ENCODE measurements around the gene RTL3.

RTL3 gene

DNA sequence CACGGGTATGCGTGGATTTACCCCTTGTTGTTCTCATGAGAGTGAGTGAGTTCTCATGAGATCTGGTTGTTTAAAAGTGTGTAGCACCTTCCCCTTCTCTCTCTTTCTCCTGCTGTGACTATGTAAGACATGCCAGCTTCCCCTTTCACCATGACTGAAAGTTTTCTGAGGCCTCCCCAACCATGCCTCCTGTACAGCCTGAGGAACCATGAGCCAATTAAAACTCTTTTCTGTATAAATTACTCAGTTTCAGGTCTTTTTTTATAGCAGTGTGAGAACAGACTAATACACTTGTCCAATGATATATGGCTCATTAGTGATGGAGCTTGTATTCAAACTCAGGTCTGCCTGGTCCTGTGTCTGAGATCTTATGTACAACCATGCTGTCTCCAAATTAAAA is 28.5 kb upstream of the RTL3 start:
- TF ChIP-seq TCF12 (IDR thresholded peaks at IDR 0.05; ENCODE audit: low read depth) (no peak), ZBTB7A (IDR thresholded peaks at IDR 0.05; ENCODE audit: low read depth) (no peak), EP300 (IDR thresholded peaks at IDR 0.05; ENCODE audit: borderline replicate concordance) (no peak), FOXM1 (IDR thresholded peaks at IDR 0.05; ENCODE audit: borderline replicate concordance, low read depth) (no peak), CREB1 (IDR thresholded peaks at IDR 0.05; ENCODE audit: low read depth) (no peak), EGR1 (IDR thresholded peaks at IDR 0.05) (no peak), TAF1 (IDR thresholded peaks at IDR 0.05; ENCODE audit: low read depth) (no peak), NFIC (IDR thresholded peaks at IDR 0.05) (no peak), YY1 (IDR thresholded peaks at IDR 0.05; ENCODE audit: low read depth) (no peak)
- TF ChIP-seq, protein P1, sequence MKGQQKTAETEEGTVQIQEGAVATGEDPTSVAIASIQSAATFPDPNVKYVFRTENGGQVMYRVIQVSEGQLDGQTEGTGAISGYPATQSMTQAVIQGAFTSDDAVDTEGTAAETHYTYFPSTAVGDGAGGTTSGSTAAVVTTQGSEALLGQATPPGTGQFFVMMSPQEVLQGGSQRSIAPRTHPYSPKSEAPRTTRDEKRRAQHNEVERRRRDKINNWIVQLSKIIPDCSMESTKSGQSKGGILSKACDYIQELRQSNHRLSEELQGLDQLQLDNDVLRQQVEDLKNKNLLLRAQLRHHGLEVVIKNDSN (IDR thresholded peaks at IDR 0.05): no peak
- TF ChIP-seq, protein P2, sequence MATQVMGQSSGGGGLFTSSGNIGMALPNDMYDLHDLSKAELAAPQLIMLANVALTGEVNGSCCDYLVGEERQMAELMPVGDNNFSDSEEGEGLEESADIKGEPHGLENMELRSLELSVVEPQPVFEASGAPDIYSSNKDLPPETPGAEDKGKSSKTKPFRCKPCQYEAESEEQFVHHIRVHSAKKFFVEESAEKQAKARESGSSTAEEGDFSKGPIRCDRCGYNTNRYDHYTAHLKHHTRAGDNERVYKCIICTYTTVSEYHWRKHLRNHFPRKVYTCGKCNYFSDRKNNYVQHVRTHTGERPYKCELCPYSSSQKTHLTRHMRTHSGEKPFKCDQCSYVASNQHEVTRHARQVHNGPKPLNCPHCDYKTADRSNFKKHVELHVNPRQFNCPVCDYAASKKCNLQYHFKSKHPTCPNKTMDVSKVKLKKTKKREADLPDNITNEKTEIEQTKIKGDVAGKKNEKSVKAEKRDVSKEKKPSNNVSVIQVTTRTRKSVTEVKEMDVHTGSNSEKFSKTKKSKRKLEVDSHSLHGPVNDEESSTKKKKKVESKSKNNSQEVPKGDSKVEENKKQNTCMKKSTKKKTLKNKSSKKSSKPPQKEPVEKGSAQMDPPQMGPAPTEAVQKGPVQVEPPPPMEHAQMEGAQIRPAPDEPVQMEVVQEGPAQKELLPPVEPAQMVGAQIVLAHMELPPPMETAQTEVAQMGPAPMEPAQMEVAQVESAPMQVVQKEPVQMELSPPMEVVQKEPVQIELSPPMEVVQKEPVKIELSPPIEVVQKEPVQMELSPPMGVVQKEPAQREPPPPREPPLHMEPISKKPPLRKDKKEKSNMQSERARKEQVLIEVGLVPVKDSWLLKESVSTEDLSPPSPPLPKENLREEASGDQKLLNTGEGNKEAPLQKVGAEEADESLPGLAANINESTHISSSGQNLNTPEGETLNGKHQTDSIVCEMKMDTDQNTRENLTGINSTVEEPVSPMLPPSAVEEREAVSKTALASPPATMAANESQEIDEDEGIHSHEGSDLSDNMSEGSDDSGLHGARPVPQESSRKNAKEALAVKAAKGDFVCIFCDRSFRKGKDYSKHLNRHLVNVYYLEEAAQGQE (IDR thresholded peaks at IDR 0.05; ENCODE audit: low read depth): no peak

DNA sequence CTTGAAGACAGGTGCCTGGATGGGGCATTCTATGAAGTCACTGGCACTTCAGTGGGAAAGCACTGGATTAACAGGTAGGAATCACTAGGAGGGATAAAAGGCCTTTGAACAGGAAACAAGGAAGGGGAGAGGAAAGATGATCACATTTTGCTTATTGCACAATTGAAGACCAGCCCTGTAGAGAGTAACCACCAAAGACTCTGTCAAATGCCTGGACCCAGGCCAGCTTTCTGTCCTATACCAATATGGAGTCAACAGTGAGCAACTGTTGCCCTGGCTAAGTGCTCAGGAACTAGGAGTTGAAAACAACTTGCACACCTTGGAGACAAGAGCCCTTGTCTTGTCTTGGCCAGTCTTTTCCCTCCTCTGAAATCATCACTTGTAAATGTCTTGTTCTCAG is 14.1 kb upstream of the RTL3 start:
- no peak for TF ChIP-seq EGR1 (IDR thresholded peaks at IDR 0.05)
- TF ChIP-seq EP300 (IDR thresholded peaks at IDR 0.05; ENCODE audit: borderline replicate concordance): no peak
- TF ChIP-seq, protein P3, sequence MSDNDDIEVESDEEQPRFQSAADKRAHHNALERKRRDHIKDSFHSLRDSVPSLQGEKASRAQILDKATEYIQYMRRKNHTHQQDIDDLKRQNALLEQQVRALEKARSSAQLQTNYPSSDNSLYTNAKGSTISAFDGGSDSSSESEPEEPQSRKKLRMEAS (IDR thresholded peaks at IDR 0.05): no peak
- no peak for TF ChIP-seq TCF12 (IDR thresholded peaks at IDR 0.05; ENCODE audit: low read depth)
- no peak for TF ChIP-seq TEAD4 (IDR thresholded peaks at IDR 0.05)
- TF ChIP-seq NFIC (IDR thresholded peaks at IDR 0.05): no peak

DNA sequence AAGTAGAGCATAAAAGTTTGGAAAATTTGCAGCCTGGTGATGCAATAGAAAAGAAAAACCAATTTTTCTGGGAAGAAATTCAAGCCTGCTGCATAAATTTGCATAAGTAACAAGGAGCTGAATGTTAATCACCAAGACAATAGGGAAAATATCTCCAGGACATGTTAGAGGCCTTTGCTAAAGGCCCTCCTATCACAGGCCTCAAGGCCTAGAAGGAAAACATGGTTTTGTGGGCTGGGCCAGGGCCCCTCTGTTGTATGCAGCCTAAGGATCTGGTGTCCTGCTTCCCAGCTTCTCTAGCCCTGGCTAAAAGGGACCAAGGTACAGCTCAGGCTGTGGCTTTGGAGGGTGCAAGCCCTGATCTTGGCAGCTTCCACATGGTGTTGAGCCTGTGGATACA is 6.2 kb upstream of the RTL3 start:
- TF ChIP-seq, protein P2 (IDR thresholded peaks at IDR 0.05; ENCODE audit: low read depth): no peak
- TF ChIP-seq YY1 (IDR thresholded peaks at IDR 0.05; ENCODE audit: low read depth): no peak
- TF ChIP-seq CEBPB (IDR thresholded peaks at IDR 0.05): no peak
- no peak for TF ChIP-seq TCF12 (IDR thresholded peaks at IDR 0.05; ENCODE audit: low read depth)
- TF ChIP-seq FOXM1 (IDR thresholded peaks at IDR 0.05; ENCODE audit: borderline replicate concordance, low read depth): no peak
- no peak for TF ChIP-seq EGR1 (IDR thresholded peaks at IDR 0.05)

DNA sequence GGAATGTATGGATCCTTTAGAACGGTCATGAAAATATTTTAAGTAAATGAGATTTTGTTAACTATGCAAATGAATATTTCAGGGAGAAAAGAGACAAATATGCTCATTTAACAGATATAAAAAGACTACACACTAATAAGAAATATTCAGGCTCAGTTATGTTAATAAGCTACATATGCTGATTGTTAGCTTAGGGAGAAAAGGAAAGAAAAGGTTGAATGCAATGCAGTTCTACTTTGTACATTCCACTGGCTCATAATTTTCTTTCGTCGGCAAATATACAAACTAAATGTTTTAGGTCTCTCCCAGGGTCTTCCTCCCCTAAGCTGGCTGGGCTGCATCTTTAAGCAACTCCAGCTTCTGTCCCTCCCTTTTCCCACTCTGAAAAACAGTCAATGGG is 2.7 kb upstream of the RTL3 start:
- TF ChIP-seq TEAD4 (IDR thresholded peaks at IDR 0.05): no peak
- no peak for TF ChIP-seq YY1 (IDR thresholded peaks at IDR 0.05; ENCODE audit: low read depth)

DNA sequence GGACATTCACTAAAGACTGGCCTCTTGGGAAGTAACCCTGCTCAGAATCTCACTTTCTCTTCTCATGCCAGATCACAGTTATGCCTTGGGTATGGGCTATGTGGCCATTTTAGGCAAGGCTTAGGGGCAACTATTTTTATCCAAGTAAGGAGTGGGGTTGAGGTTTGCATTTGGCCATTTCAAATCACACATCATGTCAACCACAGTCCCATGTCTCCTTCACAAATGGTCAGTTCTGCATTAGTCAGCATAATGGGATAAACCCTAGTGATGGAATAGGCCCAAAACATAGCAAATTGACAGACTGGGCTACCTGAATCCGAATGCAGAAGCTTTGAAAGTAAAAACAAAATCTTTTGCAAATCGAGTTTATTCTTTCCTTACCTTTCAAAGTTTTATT is 827 bp upstream of the RTL3 start:
- TF ChIP-seq NFIC (IDR thresholded peaks at IDR 0.05) (no peak), FOXM1 (IDR thresholded peaks at IDR 0.05; ENCODE audit: borderline replicate concordance, low read depth) (no peak), EP300 (IDR thresholded peaks at IDR 0.05; ENCODE audit: borderline replicate concordance) (no peak), YY1 (IDR thresholded peaks at IDR 0.05; ENCODE audit: low read depth) (no peak), CEBPB (IDR thresholded peaks at IDR 0.05) (no peak), TAF1 (IDR thresholded peaks at IDR 0.05; ENCODE audit: low read depth) (no peak), TEAD4 (IDR thresholded peaks at IDR 0.05) (no peak), TCF12 (IDR thresholded peaks at IDR 0.05; ENCODE audit: low read depth) (no peak), RAD21 (IDR thresholded peaks at IDR 0.05; ENCODE audit: low read depth) (no peak), ZBTB7A (IDR thresholded peaks at IDR 0.05; ENCODE audit: low read depth) (no peak), CREB1 (IDR thresholded peaks at IDR 0.05; ENCODE audit: low read depth) (no peak), EGR1 (IDR thresholded peaks at IDR 0.05) (no peak)
- TF ChIP-seq, protein P1 (IDR thresholded peaks at IDR 0.05): no peak
- TF ChIP-seq, protein P3 (IDR thresholded peaks at IDR 0.05): no peak
- TF ChIP-seq, protein P2 (IDR thresholded peaks at IDR 0.05; ENCODE audit: low read depth): no peak

All from Ishikawa (cell line).